Right lobe of liver (tissue), 4 donors: ENCODE measurements around the gene CD163L1.

Source experiments
- POLR2A ChIP-seq: fragments of 450-650 bp; IDR thresholded peaks from one replicate; pipeline ENCODE4 v1.6.1; 2017; ENCODE audit warnings: antibody characterized with exemption, mild to moderate bottlenecking
- TF ChIP-seq, protein P1 (sequence below), 4 donors: fragments of 200-600 bp in 3 of 4; fragments of 450-650 bp in 1 of 4; IDR thresholded peaks; one replicate each; pipeline versions ENCODE4 v1.5.1 to v1.8.0; 2016 to 2022; ENCODE audit warnings: antibody characterized with exemption in 4 of 4, mild to moderate bottlenecking in 2 of 4
- donor health status: DM: no; HTN: no; CAD: no.
- donor health status: DM: no; HTN: no; CAD: no.
- donor health status: DM: no; HTN: yes; CAD: no.

DNA sequence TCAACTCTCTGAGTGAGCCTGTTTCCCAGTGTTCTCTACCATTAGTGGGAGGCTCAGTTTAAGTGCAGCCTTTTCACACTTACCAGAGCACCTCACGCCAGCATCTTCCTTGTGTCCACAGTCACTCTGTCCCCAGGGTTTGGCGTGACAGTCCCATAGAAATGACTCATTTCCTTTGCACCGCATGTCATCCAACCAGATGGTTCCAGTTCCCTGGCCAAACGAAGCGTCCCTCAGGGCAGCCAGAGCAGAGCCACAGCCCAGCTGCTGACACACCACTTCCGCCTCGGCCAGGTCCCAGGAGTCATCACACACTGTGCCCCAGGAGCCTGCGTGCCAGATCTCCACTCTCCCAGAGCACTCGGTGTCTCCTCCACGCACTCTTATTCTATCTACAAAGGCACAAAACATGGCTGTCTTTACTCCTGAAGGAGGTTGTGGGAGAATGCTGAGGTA is 74.7 kb downstream of the CD163L1 start:
- TF ChIP-seq, protein P1, sequence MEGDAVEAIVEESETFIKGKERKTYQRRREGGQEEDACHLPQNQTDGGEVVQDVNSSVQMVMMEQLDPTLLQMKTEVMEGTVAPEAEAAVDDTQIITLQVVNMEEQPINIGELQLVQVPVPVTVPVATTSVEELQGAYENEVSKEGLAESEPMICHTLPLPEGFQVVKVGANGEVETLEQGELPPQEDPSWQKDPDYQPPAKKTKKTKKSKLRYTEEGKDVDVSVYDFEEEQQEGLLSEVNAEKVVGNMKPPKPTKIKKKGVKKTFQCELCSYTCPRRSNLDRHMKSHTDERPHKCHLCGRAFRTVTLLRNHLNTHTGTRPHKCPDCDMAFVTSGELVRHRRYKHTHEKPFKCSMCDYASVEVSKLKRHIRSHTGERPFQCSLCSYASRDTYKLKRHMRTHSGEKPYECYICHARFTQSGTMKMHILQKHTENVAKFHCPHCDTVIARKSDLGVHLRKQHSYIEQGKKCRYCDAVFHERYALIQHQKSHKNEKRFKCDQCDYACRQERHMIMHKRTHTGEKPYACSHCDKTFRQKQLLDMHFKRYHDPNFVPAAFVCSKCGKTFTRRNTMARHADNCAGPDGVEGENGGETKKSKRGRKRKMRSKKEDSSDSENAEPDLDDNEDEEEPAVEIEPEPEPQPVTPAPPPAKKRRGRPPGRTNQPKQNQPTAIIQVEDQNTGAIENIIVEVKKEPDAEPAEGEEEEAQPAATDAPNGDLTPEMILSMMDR (IDR thresholded peaks at IDR 0.05) = no peak
- no peak for TF ChIP-seq POLR2A
